D721Med (cell line): ENCODE data around the gene DTX3.

Experiments used
- DNase-seq: peaks from one replicate; pipeline ENCODE4 v3.0.0; 2011; ENCODE audit warnings: low spot score; ENCODE audit not compliant: insufficient read length
- FAIRE-seq: peaks from 2 replicates; lab custom pipeline; 2011; peaks lifted over from hg19 to GRCh38; lab: Jason Lieb, UNC
- TF ChIP-seq, protein P1 (sequence below): IDR thresholded peaks from 2 replicates; pipeline ENCODE4 v1.5.1; 2012; ENCODE audit warnings: mild to moderate bottlenecking, control low read depth; ENCODE audit not compliant: insufficient read depth; ENCODE audit errors: missing control alignments

The DTX3 gene

GRCh38 chr12:57577981-57578758 lies 26.5 kb upstream of the DTX3 start:
- FAIRE-seq (no peak), DNase-seq (no peak)
- TF ChIP-seq, protein P1, sequence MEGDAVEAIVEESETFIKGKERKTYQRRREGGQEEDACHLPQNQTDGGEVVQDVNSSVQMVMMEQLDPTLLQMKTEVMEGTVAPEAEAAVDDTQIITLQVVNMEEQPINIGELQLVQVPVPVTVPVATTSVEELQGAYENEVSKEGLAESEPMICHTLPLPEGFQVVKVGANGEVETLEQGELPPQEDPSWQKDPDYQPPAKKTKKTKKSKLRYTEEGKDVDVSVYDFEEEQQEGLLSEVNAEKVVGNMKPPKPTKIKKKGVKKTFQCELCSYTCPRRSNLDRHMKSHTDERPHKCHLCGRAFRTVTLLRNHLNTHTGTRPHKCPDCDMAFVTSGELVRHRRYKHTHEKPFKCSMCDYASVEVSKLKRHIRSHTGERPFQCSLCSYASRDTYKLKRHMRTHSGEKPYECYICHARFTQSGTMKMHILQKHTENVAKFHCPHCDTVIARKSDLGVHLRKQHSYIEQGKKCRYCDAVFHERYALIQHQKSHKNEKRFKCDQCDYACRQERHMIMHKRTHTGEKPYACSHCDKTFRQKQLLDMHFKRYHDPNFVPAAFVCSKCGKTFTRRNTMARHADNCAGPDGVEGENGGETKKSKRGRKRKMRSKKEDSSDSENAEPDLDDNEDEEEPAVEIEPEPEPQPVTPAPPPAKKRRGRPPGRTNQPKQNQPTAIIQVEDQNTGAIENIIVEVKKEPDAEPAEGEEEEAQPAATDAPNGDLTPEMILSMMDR: no peak

- DNase-seq: no peak
- TF ChIP-seq, protein P1: no peak
- FAIRE-seq: no peak
These were observed 25.6 kb upstream of the DTX3 start for GRCh38 chr12:57579011-57579410.

- DNase-seq (no peak), FAIRE-seq (no peak)
- TF ChIP-seq, protein P1: no peak
These were observed 24.8 kb upstream of the DTX3 start for GRCh38 chr12:57579677-57580465.

- FAIRE-seq (no peak), DNase-seq (no peak)
- TF ChIP-seq, protein P1: no peak
These were observed 24.2 kb upstream of the DTX3 start for GRCh38 chr12:57580466-57580795.

GRCh38 chr12:57581802-57582201 lies 22.8 kb upstream of the DTX3 start:
- TF ChIP-seq, protein P1: no peak
- FAIRE-seq (no peak), DNase-seq (no peak)

DNA sequence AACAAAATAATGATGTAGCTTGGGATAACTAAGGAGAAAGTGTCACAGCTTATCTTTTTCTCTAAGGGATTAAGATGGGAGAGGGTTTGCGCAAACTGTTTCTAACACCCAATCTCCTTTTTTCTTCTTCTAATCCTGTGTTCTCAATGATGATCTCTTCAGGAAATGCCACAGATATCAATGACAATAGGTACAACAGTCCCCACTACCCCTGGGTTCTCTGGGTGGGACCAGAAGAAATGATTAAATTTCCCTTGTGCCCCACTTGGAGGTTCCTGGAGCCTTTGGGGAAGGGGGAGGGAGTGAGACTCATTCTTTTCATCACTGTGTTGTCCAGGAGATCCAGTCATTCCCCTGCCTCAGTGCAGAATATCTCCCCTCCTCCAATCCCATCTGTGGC lies 22.2 kb upstream of the DTX3 start:
- TF ChIP-seq, protein P1: no peak
- DNase-seq: no peak
- no peak for FAIRE-seq
